ENCODE results near the gene TNIP1. TPM values are rescaled to one million over a fixed set of nuclear protein-coding genes. Genes with fewer than 3 reads are reported as not detected.

The TNIP1 gene
- total RNA-seq, 1 donor from 2014 or later, result 65.6 TPM

DNA sequence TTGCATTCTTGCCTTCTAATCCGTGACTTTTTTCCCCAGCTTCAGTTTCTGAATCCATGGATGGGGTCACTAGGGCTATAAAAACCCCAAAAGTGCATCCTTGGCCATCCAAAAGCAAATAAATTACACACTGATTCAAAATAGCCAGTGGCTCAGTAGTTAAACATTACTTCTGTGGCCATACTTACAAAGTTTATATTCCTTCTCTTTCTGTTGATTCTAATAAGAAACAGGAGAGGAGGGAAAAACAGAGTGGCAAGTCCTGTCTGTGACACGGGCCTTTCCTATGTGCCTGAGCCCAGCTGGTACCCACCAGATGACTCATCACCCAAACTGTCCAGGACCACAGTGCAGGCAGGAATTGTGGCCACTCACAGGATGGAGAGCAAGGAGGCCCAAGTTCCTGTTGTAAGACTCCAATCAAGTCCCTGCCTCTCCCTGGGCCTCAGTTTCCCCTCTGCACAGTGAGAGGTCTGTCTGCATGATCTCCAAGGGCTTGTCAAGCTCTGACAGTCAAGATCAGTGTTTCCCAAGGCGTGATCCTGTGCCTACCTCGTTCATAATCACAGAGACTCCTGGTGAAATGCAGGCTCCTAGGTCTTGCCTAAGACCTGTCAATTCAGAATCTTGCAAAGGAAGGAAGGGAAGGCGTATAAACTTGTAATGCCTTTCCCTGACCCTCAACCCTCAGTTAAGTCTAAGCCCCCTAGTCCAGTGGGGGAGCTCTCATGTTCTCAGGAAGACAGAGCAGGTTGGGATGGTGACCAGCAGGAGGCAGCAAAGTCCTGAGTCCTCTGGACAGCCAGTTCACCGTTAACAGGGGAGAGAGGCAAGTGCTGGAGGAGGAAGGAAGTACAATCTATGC, 29.5 kb downstream of the TNIP1 start:
- Histone ChIP-seq H3K4me3 (ENCODE audit: low read depth, low read length) (no peak overlapping the region), H3K27me3 (ENCODE audit: control insufficient read depth, insufficient read depth, low read length) (no peaks in the 10 kb centered on the region), H3K36me3 (ENCODE audit: control insufficient read depth, insufficient read depth, low read length) (peaks cover 47% of the 10 kb centered on the region)
- FAIRE-seq (no peak), DNase-seq (ENCODE audit: low read depth) (peak; percentile 62)
- TF ChIP-seq, protein P1, sequence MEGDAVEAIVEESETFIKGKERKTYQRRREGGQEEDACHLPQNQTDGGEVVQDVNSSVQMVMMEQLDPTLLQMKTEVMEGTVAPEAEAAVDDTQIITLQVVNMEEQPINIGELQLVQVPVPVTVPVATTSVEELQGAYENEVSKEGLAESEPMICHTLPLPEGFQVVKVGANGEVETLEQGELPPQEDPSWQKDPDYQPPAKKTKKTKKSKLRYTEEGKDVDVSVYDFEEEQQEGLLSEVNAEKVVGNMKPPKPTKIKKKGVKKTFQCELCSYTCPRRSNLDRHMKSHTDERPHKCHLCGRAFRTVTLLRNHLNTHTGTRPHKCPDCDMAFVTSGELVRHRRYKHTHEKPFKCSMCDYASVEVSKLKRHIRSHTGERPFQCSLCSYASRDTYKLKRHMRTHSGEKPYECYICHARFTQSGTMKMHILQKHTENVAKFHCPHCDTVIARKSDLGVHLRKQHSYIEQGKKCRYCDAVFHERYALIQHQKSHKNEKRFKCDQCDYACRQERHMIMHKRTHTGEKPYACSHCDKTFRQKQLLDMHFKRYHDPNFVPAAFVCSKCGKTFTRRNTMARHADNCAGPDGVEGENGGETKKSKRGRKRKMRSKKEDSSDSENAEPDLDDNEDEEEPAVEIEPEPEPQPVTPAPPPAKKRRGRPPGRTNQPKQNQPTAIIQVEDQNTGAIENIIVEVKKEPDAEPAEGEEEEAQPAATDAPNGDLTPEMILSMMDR (IDR thresholded peaks at IDR 0.05; ENCODE audit: insufficient read depth, low read length, severe bottlenecking), result peak; percentile 84

DNA sequence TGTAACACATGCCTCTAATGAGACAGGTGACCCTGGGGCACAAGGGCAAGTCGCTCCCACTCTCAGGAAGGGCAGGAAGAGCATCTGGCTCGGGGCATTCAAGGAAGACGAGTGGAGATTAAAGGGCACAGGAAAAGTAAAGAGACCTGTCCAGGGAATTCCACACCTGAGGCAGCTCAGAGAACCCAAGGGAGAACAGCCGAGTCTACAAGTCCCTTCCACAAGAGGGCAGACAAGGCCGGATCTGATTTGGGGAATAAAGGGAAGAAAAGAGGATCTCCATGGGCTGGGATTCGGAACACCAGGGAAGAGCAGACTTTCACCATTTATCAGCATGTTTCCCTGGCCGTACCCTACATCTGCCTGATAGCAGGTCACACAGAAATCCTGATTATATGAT, 32.3 kb downstream of the TNIP1 start:
- FAIRE-seq (no peak), DNase-seq (ENCODE audit: low read depth) (no peak)
- H3K4me3 ChIP-seq (ENCODE audit: low read depth, low read length), result no peak overlapping the region
- H3K36me3 ChIP-seq (ENCODE audit: control insufficient read depth, insufficient read depth, low read length), result peaks cover 39% of the 10 kb centered on the region
- TF ChIP-seq, protein P1 (IDR thresholded peaks at IDR 0.05; ENCODE audit: insufficient read depth, low read length, severe bottlenecking), result peak; percentile 41
- H3K27me3 ChIP-seq (ENCODE audit: control insufficient read depth, insufficient read depth, low read length), result no peaks in the 10 kb centered on the region

DNA sequence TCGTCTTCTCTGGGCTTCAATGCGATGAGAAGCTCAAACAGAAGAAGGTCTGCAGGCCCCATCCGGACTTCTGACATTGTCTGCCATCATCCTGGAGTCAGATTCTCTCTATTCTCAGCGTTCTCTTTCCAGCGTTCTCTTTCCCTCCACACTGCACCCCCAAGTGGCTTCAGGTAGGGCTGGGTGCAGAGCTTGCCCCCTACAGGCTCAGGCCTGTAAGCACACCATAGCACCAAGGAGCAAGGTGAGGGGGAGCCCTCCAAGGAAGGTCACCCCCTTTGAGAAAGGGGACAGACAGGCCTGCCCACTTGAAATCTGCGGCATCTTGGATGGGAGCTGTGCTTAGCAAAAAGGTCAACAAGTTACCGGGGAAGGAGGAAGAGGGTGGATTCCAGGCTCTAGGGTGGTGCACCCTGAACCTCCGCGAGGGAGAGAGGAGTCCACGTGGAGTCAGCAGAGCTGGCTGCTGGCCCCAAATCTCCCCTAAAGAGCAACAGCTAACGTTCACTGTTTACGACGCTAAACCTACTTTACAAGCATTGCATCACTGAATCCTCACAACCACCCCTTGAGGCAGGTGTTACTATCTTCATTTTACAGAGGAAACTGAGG, 32.9 kb downstream of the TNIP1 start:
- Histone ChIP-seq H3K36me3 (ENCODE audit: control insufficient read depth, insufficient read depth, low read length) (peaks cover 39% of the 10 kb centered on the region), H3K27me3 (ENCODE audit: control insufficient read depth, insufficient read depth, low read length) (no peaks in the 10 kb centered on the region), H3K4me3 (ENCODE audit: low read depth, low read length) (no peak overlapping the region)
- FAIRE-seq, result no peak
- TF ChIP-seq, protein P1 (IDR thresholded peaks at IDR 0.05; ENCODE audit: insufficient read depth, low read length, severe bottlenecking), result peak; percentile 89
- peak; percentile 18 for DNase-seq (ENCODE audit: low read depth)

DNA sequence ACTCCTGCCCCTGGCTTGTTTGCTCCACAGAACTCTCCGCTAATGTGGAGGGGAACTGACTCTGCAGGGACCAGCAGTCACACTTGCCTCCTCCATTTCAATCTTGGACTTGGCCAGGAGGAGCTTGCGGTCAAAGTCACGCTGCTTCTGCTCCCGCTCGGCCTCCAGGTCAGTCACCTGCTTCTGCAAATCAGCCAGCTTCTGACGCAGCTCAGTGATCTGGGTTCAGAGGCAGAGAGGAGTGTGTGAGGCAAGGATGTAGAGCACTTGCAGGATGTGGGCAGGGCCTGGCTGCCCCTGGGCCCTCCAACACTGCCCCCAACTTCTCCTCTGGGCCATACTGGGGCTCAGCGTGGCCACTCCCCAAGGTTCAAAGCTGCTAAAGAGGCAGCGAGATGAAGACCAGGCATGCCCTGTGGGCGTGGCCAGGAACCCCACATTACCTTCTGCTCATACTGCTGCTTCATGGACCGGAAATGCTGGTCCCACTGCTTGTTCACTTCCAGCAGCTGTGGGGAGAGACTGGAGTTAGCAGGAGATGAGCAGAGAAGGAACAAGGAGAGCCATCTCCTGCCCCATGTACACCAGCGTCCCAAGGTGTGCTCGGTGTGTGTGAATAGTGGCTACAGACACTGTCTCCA, 38.3 kb downstream of the TNIP1 start:
- no peaks in the 10 kb centered on the region for H3K27me3 ChIP-seq (ENCODE audit: control insufficient read depth, insufficient read depth, low read length)
- no peak for DNase-seq (ENCODE audit: low read depth)
- peaks cover 20% of the 10 kb centered on the region for H3K36me3 ChIP-seq (ENCODE audit: control insufficient read depth, insufficient read depth, low read length)
- TF ChIP-seq, protein P1 (IDR thresholded peaks at IDR 0.05; ENCODE audit: insufficient read depth, low read length, severe bottlenecking), result no peak
- no peak overlapping the region for H3K4me3 ChIP-seq (ENCODE audit: low read depth, low read length)
- peak; percentile 93 for FAIRE-seq

DNA sequence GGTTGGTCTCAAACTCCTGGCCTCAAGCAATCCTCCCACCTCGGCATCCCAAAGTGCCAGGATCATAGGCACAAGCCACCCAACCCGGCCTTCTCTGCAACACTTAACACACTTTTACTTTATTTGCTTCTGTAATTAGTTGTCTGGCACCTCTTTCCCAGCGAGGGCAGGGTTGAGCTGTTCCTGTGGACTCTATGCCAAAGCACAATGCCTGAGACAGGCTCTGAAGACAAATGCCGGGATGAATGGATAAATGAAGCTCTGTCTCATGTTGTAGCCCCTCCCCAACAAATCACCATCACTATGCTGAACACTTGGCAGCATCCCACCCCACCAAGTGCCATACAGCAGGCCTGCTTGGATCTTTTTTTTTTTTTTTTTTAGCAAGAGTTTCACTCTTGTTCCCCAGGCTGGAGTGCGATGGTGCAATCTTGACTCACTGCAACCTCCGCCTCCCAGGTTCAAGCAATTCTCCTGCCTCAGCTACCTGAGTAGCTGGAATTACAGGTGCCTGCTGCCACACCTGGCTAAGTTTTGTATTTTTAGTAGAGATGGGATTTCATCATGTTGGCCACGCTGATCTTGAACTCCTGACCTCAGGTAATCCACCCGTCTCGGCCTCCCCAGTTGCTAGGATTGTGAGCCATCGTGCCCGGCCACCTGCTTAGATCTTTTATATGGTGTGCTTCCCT, 39.1 kb downstream of the TNIP1 start:
- FAIRE-seq (no peak), DNase-seq (ENCODE audit: low read depth) (peak; percentile 70)
- H3K27me3 ChIP-seq (ENCODE audit: control insufficient read depth, insufficient read depth, low read length), result no peaks in the 10 kb centered on the region
- H3K36me3 ChIP-seq (ENCODE audit: control insufficient read depth, insufficient read depth, low read length), result peaks cover 21% of the 10 kb centered on the region
- TF ChIP-seq, protein P1 (IDR thresholded peaks at IDR 0.05; ENCODE audit: insufficient read depth, low read length, severe bottlenecking), result peak; percentile 11
- H3K4me3 ChIP-seq (ENCODE audit: low read depth, low read length), result no peak overlapping the region
